Hepatocyte (in vitro differentiated cells): ENCODE data around the gene MTCH1. TPM values are rescaled to one million over a fixed set of nuclear protein-coding genes. Genes with fewer than 3 reads are reported as not detected.

Experiments
- DNase-seq: peaks from one replicate; pipeline ENCODE4 v3.0.0-alpha.2; 2016; ENCODE audit warnings: low spot score
- H2AFZ ChIP-seq: fragments of 200-600 bp; sonication (generic); 2 replicates; pipeline ENCODE4 v1.6.0; 2016; ENCODE audit warnings: antibody characterized with exemption, mild to moderate bottlenecking
- H3K27ac ChIP-seq: fragments of 200-600 bp; sonication (generic); 2 replicates; pipeline ENCODE4 v1.5.1; 2016; ENCODE audit warnings: mild to moderate bottlenecking
- H3K27me3 ChIP-seq: fragments of 200-600 bp; sonication (generic); 2 replicates; pipeline ENCODE4 v1.6.1; 2016
- H3K36me3 ChIP-seq: fragments of 200-600 bp; sonication (generic); replicated peaks from 2 replicates; pipeline ENCODE4 v1.5.1; 2016; ENCODE audit warnings: low read depth; ENCODE audit not compliant: insufficient read depth
- H3K4me1 ChIP-seq: fragments of 200-600 bp; sonication (generic); 2 replicates; pipeline ENCODE4 v1.5.1; 2016; ENCODE audit warnings: mild to moderate bottlenecking, moderate library complexity; ENCODE audit not compliant: insufficient read depth
- H3K4me2 ChIP-seq: fragments of 200-600 bp; sonication (generic); 2 replicates; pipeline ENCODE4 v1.6.0; 2016
- H3K4me3 ChIP-seq: fragments of 200-600 bp; sonication (generic); 2 replicates; pipeline ENCODE4 v1.5.1; 2016; ENCODE audit warnings: mild to moderate bottlenecking
- H3K79me2 ChIP-seq: fragments of 200-600 bp; sonication (generic); 2 replicates; pipeline ENCODE4 v1.6.0; 2017; ENCODE audit warnings: mild to moderate bottlenecking
- H3K9me2 ChIP-seq: fragments of 200-600 bp; sonication (generic); replicated peaks from 2 replicates; pipeline ENCODE4 v1.6.0; 2017; ENCODE audit warnings: mild to moderate bottlenecking; ENCODE audit not compliant: insufficient read depth
- H3K9me3 ChIP-seq: fragments of 200-600 bp; sonication (generic); 2 replicates; pipeline ENCODE4 v1.5.1; 2016; ENCODE audit warnings: low read depth, mild to moderate bottlenecking
- H4K20me1 ChIP-seq: fragments of 200-600 bp; sonication (generic); 2 replicates; pipeline ENCODE4 v1.6.0; 2016; ENCODE audit warnings: mild to moderate bottlenecking; ENCODE audit not compliant: insufficient read depth, poor library complexity, severe bottlenecking
- CTCF ChIP-seq: fragments of 200-600 bp; sonication (generic); IDR thresholded peaks from 2 replicates; pipeline ENCODE4 v1.5.1; 2016; ENCODE audit warnings: antibody characterized with exemption, mild to moderate bottlenecking; ENCODE audit not compliant: poor library complexity
- EZH2 ChIP-seq: fragments of 200-600 bp; sonication (generic); IDR thresholded peaks from 2 replicates; pipeline ENCODE4 v1.6.1; 2016; ENCODE audit warnings: antibody characterized with exemption, mild to moderate bottlenecking, borderline replicate concordance
- EZH2phosphoT487 ChIP-seq: fragments of 200-600 bp; sonication (generic); IDR thresholded peaks from one replicate; pipeline ENCODE4 v1.6.1; 2018; ENCODE audit warnings: antibody characterized with exemption, mild to moderate bottlenecking, low read depth, moderate library complexity; ENCODE audit not compliant: unreplicated experiment, severe bottlenecking
- WGBS: methylation state at CpG from one replicate; pipeline ENCODE4 v1.1.6; 2016; ENCODE audit warnings: low lambda C conversion rate; ENCODE audit errors: missing lambda C conversion rate; 5-methylcytosine and 5-hydroxymethylcytosine counted together
- polyA plus RNA-seq: library from polyadenylated mRNA; unstranded; fragments of >200 nt; fragmentation: Nextera tagmentation; extraction: Ambion mirVana; gene quantifications from 2 replicates; pipeline ENCODE4 v1.2.1, GENCODE V29; 2016
- total RNA-seq: library from RNA; depleted of rRNA; stranded (reverse); fragments of >200 nt; gene quantifications from 2 replicates; pipeline ENCODE4 v1.2.3, GENCODE V29; 2014

The MTCH1 gene
- total and polyA plus RNA-seq, 2 experiments from 2014 or later: 203 to 395 TPM

- Histone ChIP-seq H2AFZ (no peak overlapping the region), H3K36me3 (no peaks in the 10 kb centered on the region), H3K27me3 (no peaks in the 10 kb centered on the region), H3K4me2 (no peak overlapping the region), H4K20me1 (no peaks in the 10 kb centered on the region), H3K4me3 (no peak overlapping the region), H3K9me3 (no peaks in the 10 kb centered on the region), H3K27ac (no peak overlapping the region), H3K9me2 (no peaks in the 10 kb centered on the region), H3K79me2 (no peaks in the 10 kb centered on the region), H3K4me1 (peaks cover 5% of the 10 kb centered on the region)
- no peak for DNase-seq
- over 99% methylated on average over 9 of the region's 9 CpGs for WGBS
- TF ChIP-seq EZH2: no peak
- TF ChIP-seq EZH2phosphoT487: no peak
These were observed 29.5 kb upstream of the MTCH1 start for GRCh38 chr6:37015532-37015931.

- no peaks in the 10 kb centered on the region for H3K79me2 ChIP-seq
- H3K9me3 ChIP-seq: no peaks in the 10 kb centered on the region
- no peak overlapping the region for H3K4me3 ChIP-seq
- WGBS: 94% methylated on average over 12 of the region's 12 CpGs
- DNase-seq: no peak
- no peak overlapping the region for H2AFZ ChIP-seq
- TF ChIP-seq CTCF (no peak), EZH2 (no peak), EZH2phosphoT487 (no peak)
- H3K36me3 ChIP-seq: no peaks in the 10 kb centered on the region
- no peak overlapping the region for H3K27ac ChIP-seq
- H3K27me3 ChIP-seq: no peaks in the 10 kb centered on the region
- no peaks in the 10 kb centered on the region for H4K20me1 ChIP-seq
- H3K4me1 ChIP-seq: peaks cover 5% of the 10 kb centered on the region
- no peaks in the 10 kb centered on the region for H3K9me2 ChIP-seq
- no peak overlapping the region for H3K4me2 ChIP-seq
These were observed 28.7 kb upstream of the MTCH1 start for GRCh38 chr6:37014667-37015066.

GRCh38 chr6:37013516-37014491 is 27.8 kb upstream of the MTCH1 start:
- H2AFZ ChIP-seq: no peak overlapping the region

More at GRCh38 chr6:37013516-37014491, 27.8 kb upstream of the MTCH1 start:
- no peak overlapping the region for H3K4me2 ChIP-seq
- DNase-seq: no peak
- no peaks in the 10 kb centered on the region for H3K9me2 ChIP-seq
- no peaks in the 10 kb centered on the region for H3K9me3 ChIP-seq
- WGBS: 89% methylated on average over 21 of the region's 21 CpGs
- H3K4me3 ChIP-seq: no peak overlapping the region
- no peaks in the 10 kb centered on the region for H4K20me1 ChIP-seq
- H3K27ac ChIP-seq: no peak overlapping the region
- peaks cover 5% of the 10 kb centered on the region for H3K4me1 ChIP-seq
- H3K27me3 ChIP-seq: no peaks in the 10 kb centered on the region
- H3K79me2 ChIP-seq: no peaks in the 10 kb centered on the region
- TF ChIP-seq EZH2phosphoT487 (no peak), EZH2 (no peak), CTCF (no peak)
- H3K36me3 ChIP-seq: no peaks in the 10 kb centered on the region
